Neural crest cell (in vitro differentiated cells): ENCODE data around the gene CASP2. TPM values are rescaled to one million over a fixed set of nuclear protein-coding genes. Genes with fewer than 3 reads are reported as not detected.
A peak's percentile ranks its signal among the peaks of the same experiment; 100 is the strongest.

Source experiments
- DNase-seq: peaks from one replicate; pipeline ENCODE4 v3.0.0; 2021; ENCODE audit warnings: low read depth, mixed read lengths, low spot score
- H3K27ac Mint-ChIP-seq: one replicate; pipeline ENCODE4 v1.8.0; 2021; ENCODE audit warnings: mild to moderate bottlenecking, mixed read lengths; ENCODE audit not compliant: unreplicated experiment
- H3K27me3 Mint-ChIP-seq: 2 replicates; pipeline ENCODE4 v1.8.0; 2021; ENCODE audit warnings: low read depth, mild to moderate bottlenecking, mixed read lengths
- H3K36me3 Mint-ChIP-seq: 2 replicates; pipeline ENCODE4 v1.8.0; 2021; ENCODE audit warnings: low read depth, mild to moderate bottlenecking, mixed read lengths
- H3K4me1 Mint-ChIP-seq: 2 replicates; pipeline ENCODE4 v1.8.0; 2021; ENCODE audit warnings: mixed read lengths
- H3K4me3 Mint-ChIP-seq: one replicate; pipeline ENCODE4 v1.8.0; 2021; ENCODE audit warnings: mild to moderate bottlenecking, mixed read lengths
- H3K9me3 Mint-ChIP-seq: 2 replicates; pipeline ENCODE4 v1.8.0; 2021; ENCODE audit warnings: mixed read lengths
- CTCF ChIP-seq: fragments of 200-600 bp; sonication (generic); conservative IDR thresholded peaks from 2 replicates; pipeline ENCODE4 v1.5.0; 2021; ENCODE audit warnings: antibody characterized with exemption, mild to moderate bottlenecking
- total RNA-seq: library from RNA; stranded (reverse); gene quantifications from 2 replicates; pipeline ENCODE4 v1.2.1, GENCODE V29; 2021

The CASP2 gene
- total RNA-seq, 1 donor from 2014 or later = 76.2 TPM

- H3K9me3 Mint-ChIP-seq = peaks cover 10% of the 10 kb centered on the region
- H3K4me1 Mint-ChIP-seq = peaks cover 72% of the 10 kb centered on the region
- H3K36me3 Mint-ChIP-seq = peaks cover 8% of the 10 kb centered on the region
- H3K4me3 Mint-ChIP-seq = peak within 1 kb of the TSS; percentile 93
- H3K27me3 Mint-ChIP-seq = no peaks in the 10 kb centered on the region
- no peak for DNase-seq
- no peak for TF ChIP-seq CTCF
- H3K27ac Mint-ChIP-seq = peak within 1 kb of the TSS; percentile 46
Measured at GRCh38 chr7:143284591-143285469, 3.3 kb upstream of the CASP2 start, which contains the start of gene TMEM139. Gene TMEM139, plus strand, starts transcription at chr7:143284958. Its CDS starts 1,000 bp downstream, at chr7:143285958.

GRCh38 chr7:143285470-143285778 is 2.7 kb upstream of the CASP2 start:
- Mint-ChIP-seq H3K27me3 (no peaks in the 10 kb centered on the region), H3K4me1 (peaks cover 72% of the 10 kb centered on the region), H3K36me3 (peaks cover 8% of the 10 kb centered on the region), H3K4me3 (peak overlapping the region; percentile 93), H3K27ac (no peak overlapping the region), H3K9me3 (peaks cover 10% of the 10 kb centered on the region)
- TF ChIP-seq CTCF = no peak
- no peak for DNase-seq

DNA sequence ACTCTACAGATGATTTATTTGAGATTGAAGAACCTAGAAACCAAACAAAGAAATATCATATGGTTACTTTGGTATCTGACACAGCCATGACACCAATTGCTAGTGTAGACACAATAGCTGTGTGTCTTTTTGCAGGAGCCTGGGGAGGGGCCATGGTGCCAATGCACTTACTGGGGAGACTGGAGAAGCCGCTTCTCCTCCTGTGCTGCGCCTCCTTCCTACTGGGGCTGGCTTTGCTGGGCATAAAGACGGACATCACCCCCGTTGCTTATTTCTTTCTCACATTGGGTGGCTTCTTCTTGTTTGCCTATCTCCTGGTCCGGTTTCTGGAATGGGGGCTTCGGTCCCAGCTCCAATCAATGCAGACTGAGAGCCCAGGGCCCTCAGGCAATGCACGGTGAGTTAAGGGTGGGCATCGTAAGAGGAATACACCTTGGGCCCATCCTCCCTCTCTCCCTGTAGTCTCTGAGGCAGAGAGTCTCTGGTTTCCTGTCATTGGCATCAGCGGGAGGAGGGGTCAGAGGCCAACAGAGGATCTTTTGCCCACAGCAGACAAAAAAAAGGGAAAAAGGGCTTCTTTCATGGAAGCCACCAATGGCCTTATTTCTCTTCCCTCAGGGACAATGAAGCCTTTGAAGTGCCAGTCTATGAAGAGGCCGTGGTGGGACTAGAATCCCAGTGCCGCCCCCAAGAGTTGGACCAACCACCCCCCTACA is 2.2 kb upstream of the CASP2 start:
- no peak overlapping the region for H3K27ac Mint-ChIP-seq
- no peak for TF ChIP-seq CTCF
- H3K4me3 Mint-ChIP-seq = peak overlapping the region; percentile 93
- no peaks in the 10 kb centered on the region for H3K27me3 Mint-ChIP-seq
- no peak for DNase-seq
- H3K9me3 Mint-ChIP-seq = peaks cover 10% of the 10 kb centered on the region
- peaks cover 8% of the 10 kb centered on the region for H3K36me3 Mint-ChIP-seq
- peaks cover 72% of the 10 kb centered on the region for H3K4me1 Mint-ChIP-seq

GRCh38 chr7:143286522-143286890 is 1.6 kb upstream of the CASP2 start:
- Mint-ChIP-seq H3K9me3 (peaks cover 10% of the 10 kb centered on the region), H3K27ac (no peak overlapping the region), H3K4me1 (peaks cover 76% of the 10 kb centered on the region), H3K36me3 (peaks cover 8% of the 10 kb centered on the region), H3K4me3 (peak overlapping the region; percentile 93), H3K27me3 (no peaks in the 10 kb centered on the region)
- TF ChIP-seq CTCF = no peak
- no peak for DNase-seq

DNA sequence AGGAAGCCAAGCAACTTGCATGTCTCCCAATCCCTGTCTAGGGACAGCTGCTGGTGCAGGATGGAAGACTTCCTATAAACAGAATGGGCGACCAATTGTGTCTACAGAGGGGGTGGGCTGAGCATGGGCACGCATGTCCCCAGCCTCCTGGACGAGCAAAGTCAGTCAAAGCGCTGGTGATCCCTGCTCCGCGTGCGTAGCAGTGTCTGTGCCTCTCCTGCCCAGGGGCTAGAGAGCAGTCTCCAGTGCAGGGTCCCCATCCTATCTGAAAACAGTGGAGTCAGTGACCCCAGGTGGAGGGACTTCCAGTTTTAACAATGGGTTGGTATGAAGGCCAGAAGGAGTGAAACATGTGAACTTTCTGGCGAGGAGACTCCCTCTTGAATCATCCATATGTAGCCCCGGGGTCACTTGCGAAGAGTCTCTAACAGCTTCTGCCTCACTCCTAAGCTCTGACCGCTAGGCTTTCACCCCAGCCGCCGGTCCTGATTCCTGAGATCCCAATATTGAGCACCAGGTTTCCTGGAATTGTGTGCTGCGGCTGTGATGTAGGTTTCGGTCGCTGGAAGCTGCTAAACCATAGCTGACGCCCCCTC is 714 bp upstream of the CASP2 start:
- Mint-ChIP-seq H3K4me1 (peaks cover 73% of the 10 kb centered on the region), H3K4me3 (peak overlapping the region; percentile 93), H3K9me3 (peaks cover 10% of the 10 kb centered on the region), H3K27me3 (no peaks in the 10 kb centered on the region), H3K36me3 (peaks cover 10% of the 10 kb centered on the region), H3K27ac (no peak overlapping the region)
- DNase-seq = no peak
- no peak for TF ChIP-seq CTCF
